ENCODE results near the gene CC2D2A.

Gene CC2D2A

GRCh38 chr4:15585331-15585730 is 115.6 kb downstream of the CC2D2A start:
- Histone ChIP-seq H3K9me3 (ENCODE audit: severe bottlenecking) (no peaks in the 10 kb centered on the region), H3K27me3 (ENCODE audit: insufficient read depth, poor library complexity, severe bottlenecking) (no peaks in the 10 kb centered on the region), H3K4me3 (ENCODE audit: severe bottlenecking) (no peak overlapping the region), H3K4me1 (ENCODE audit: insufficient read depth, poor library complexity, severe bottlenecking) (no peaks in the 10 kb centered on the region), H3K36me3 (ENCODE audit: low read depth) (peaks cover 6% of the 10 kb centered on the region), H3K27ac (ENCODE audit: poor library complexity, severe bottlenecking) (no peak overlapping the region)
- ATAC-seq (ENCODE audit: low read depth) = no peak
- no peak for TF ChIP-seq CTCF (IDR thresholded peaks at IDR 0.05; ENCODE audit: poor library complexity, severe bottlenecking)
- DNase-seq (ENCODE audit: low spot score) = no peak

DNA sequence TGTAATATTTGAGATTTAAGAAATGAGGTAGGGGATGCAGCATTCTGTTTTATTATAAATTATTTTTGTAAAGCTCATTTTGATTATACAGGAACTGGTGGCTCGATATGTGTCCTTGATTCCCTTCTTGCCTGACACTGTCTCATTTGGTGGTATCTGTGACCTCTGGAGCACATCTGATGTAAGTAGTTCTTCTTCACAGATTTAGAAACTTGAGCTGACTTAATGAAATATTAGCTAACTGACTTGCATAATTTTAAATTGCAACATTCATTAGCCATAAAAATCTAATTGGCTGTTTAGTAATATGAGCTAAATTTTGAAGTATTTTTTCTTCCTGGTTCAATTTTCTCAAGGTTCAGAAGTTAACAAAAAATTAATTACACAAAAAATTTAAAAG is 116.4 kb downstream of the CC2D2A start:
- DNase-seq (ENCODE audit: low spot score) = no peak
- no peak for TF ChIP-seq CTCF (IDR thresholded peaks at IDR 0.05; ENCODE audit: poor library complexity, severe bottlenecking)
- H3K36me3 ChIP-seq (ENCODE audit: low read depth) = peaks cover 6% of the 10 kb centered on the region

GRCh38 chr4:15587649-15588048 is 118.0 kb downstream of the CC2D2A start:
- Histone ChIP-seq H3K4me1 (ENCODE audit: insufficient read depth, poor library complexity, severe bottlenecking) (no peaks in the 10 kb centered on the region), H3K4me3 (ENCODE audit: severe bottlenecking) (no peak overlapping the region), H3K27me3 (ENCODE audit: insufficient read depth, poor library complexity, severe bottlenecking) (no peaks in the 10 kb centered on the region), H3K9me3 (ENCODE audit: severe bottlenecking) (no peaks in the 10 kb centered on the region), H3K27ac (ENCODE audit: poor library complexity, severe bottlenecking) (no peak overlapping the region), H3K36me3 (ENCODE audit: low read depth) (peaks cover 4% of the 10 kb centered on the region; the same call in 1 of the 2 replicates)
- TF ChIP-seq CTCF (IDR thresholded peaks at IDR 0.05; ENCODE audit: poor library complexity, severe bottlenecking) = no peak
- no peak for DNase-seq (ENCODE audit: low spot score)
- no peak for ATAC-seq (ENCODE audit: low read depth)

More for the DNA sequence above, 116.4 kb downstream of the CC2D2A start:
- H3K27me3 ChIP-seq (ENCODE audit: insufficient read depth, poor library complexity, severe bottlenecking) = no peaks in the 10 kb centered on the region
- ATAC-seq (ENCODE audit: low read depth) = no peak
- H3K4me1 ChIP-seq (ENCODE audit: insufficient read depth, poor library complexity, severe bottlenecking) = no peaks in the 10 kb centered on the region
- H3K27ac ChIP-seq (ENCODE audit: poor library complexity, severe bottlenecking) = no peak overlapping the region
- H3K4me3 ChIP-seq (ENCODE audit: severe bottlenecking) = no peak overlapping the region
- no peaks in the 10 kb centered on the region for H3K9me3 ChIP-seq (ENCODE audit: severe bottlenecking)

GRCh38 chr4:15592799-15593198 is 123.1 kb downstream of the CC2D2A start:
- H3K4me3 ChIP-seq (ENCODE audit: severe bottlenecking) = no peak overlapping the region
- H3K27ac ChIP-seq (ENCODE audit: poor library complexity, severe bottlenecking) = no peak overlapping the region
- ATAC-seq (ENCODE audit: low read depth) = no peak
- H3K36me3 ChIP-seq (ENCODE audit: low read depth) = peaks cover 10% of the 10 kb centered on the region
- no peaks in the 10 kb centered on the region for H3K27me3 ChIP-seq (ENCODE audit: insufficient read depth, poor library complexity, severe bottlenecking)
- H3K9me3 ChIP-seq (ENCODE audit: severe bottlenecking) = no peaks in the 10 kb centered on the region
- no peaks in the 10 kb centered on the region for H3K4me1 ChIP-seq (ENCODE audit: insufficient read depth, poor library complexity, severe bottlenecking)
- no peak for TF ChIP-seq CTCF (IDR thresholded peaks at IDR 0.05; ENCODE audit: poor library complexity, severe bottlenecking)
- DNase-seq (ENCODE audit: low spot score) = no peak

GRCh38 chr4:15598644-15599043 is 129.0 kb downstream of the CC2D2A start:
- Histone ChIP-seq H3K36me3 (ENCODE audit: low read depth) (peaks cover 15% of the 10 kb centered on the region; the same call in 1 of the 2 replicates), H3K27ac (ENCODE audit: poor library complexity, severe bottlenecking) (no peak overlapping the region), H3K27me3 (ENCODE audit: insufficient read depth, poor library complexity, severe bottlenecking) (no peaks in the 10 kb centered on the region), H3K4me3 (ENCODE audit: severe bottlenecking) (no peak overlapping the region), H3K4me1 (ENCODE audit: insufficient read depth, poor library complexity, severe bottlenecking) (no peaks in the 10 kb centered on the region), H3K9me3 (ENCODE audit: severe bottlenecking) (no peaks in the 10 kb centered on the region)
- DNase-seq (ENCODE audit: low spot score) (no peak), ATAC-seq (ENCODE audit: low read depth) (no peak)
- TF ChIP-seq CTCF (IDR thresholded peaks at IDR 0.05; ENCODE audit: poor library complexity, severe bottlenecking) = no peak

Data from RWPE2 (cell line).